Trophoblast cell (in vitro differentiated cells and primary cell): ENCODE results near the gene ZBTB34.
A peak's percentile ranks its signal among the peaks of the same experiment; 100 is the strongest.

Experiments
- DNase-seq, 2 donors: peaks; one replicate each; pipeline ENCODE4 v3.0.0-alpha.2; 2016
- H2AFZ ChIP-seq: 2 replicates; pipeline ENCODE4 v1.6.1; 2013; ENCODE audit warnings: low read length, moderate library complexity, mild to moderate bottlenecking; ENCODE audit not compliant: insufficient read depth, poor library complexity
- H2AK5ac ChIP-seq: 2 replicates; pipeline ENCODE4 v1.6.1; 2013; ENCODE audit warnings: mild to moderate bottlenecking, low read length
- H2BK120ac ChIP-seq: 2 replicates; pipeline ENCODE4 v1.6.1; 2013; ENCODE audit warnings: low read length, mild to moderate bottlenecking, moderate library complexity; ENCODE audit not compliant: insufficient read depth, poor library complexity
- H2BK12ac ChIP-seq: 2 replicates; pipeline ENCODE4 v1.6.1; 2013; ENCODE audit warnings: mild to moderate bottlenecking, low read length, moderate library complexity
- H2BK5ac ChIP-seq: 2 replicates; pipeline ENCODE4 v1.6.1; 2013; ENCODE audit warnings: low read length, low read depth, moderate library complexity, mild to moderate bottlenecking; ENCODE audit not compliant: poor library complexity
- H3K14ac ChIP-seq: 2 replicates; pipeline ENCODE4 v1.6.1; 2013; ENCODE audit warnings: mild to moderate bottlenecking, low read length
- H3K18ac ChIP-seq: 2 replicates; pipeline ENCODE4 v1.6.1; 2013; ENCODE audit warnings: mild to moderate bottlenecking, low read length
- H3K23ac ChIP-seq: 2 replicates; pipeline ENCODE4 v1.6.1; 2013; ENCODE audit warnings: low read length
- H3K27ac ChIP-seq: 2 replicates; pipeline ENCODE4 v1.5.1; 2013; ENCODE audit warnings: low read depth, mild to moderate bottlenecking, inconsistent platforms, low read length, moderate library complexity
- H3K27me3 ChIP-seq: 2 replicates; pipeline ENCODE4 v1.6.1; 2013; ENCODE audit warnings: inconsistent platforms, mild to moderate bottlenecking, low read length, moderate library complexity; ENCODE audit not compliant: insufficient read depth
- H3K36me3 ChIP-seq, 2 experiments: 1 replicate in 1 of 2; 2 replicates in 1 of 2; pipeline ENCODE4 v1.6.1; 2013; ENCODE audit warnings: low read length in 2 of 2, mild to moderate bottlenecking in 2 of 2, moderate library complexity in 1 of 2; ENCODE audit not compliant: insufficient read depth in 2 of 2, control insufficient read depth in 1 of 2
- H3K4ac ChIP-seq: 2 replicates; pipeline ENCODE4 v1.6.1; 2013; ENCODE audit warnings: low read depth, mild to moderate bottlenecking, low read length, moderate library complexity
- H3K4me1 ChIP-seq, 2 experiments: 1 replicate in 1 of 2; 2 replicates in 1 of 2; pipeline ENCODE4 v1.6.1; 2013; ENCODE audit warnings: low read length in 2 of 2, mild to moderate bottlenecking in 2 of 2, moderate library complexity in 1 of 2; ENCODE audit not compliant: insufficient read depth in 2 of 2, control insufficient read depth in 1 of 2
- H3K4me2 ChIP-seq: 2 replicates; pipeline ENCODE4 v1.6.1; 2013; ENCODE audit warnings: inconsistent platforms, mild to moderate bottlenecking, low read length, moderate library complexity
- H3K4me3 ChIP-seq: 2 replicates; pipeline ENCODE4 v1.5.1; 2013; ENCODE audit warnings: mild to moderate bottlenecking, low read depth, low read length, inconsistent platforms
- H3K79me1 ChIP-seq: one replicate; pipeline ENCODE4 v1.6.1; 2013; ENCODE audit warnings: low read length
- H3K79me2 ChIP-seq: 2 replicates; pipeline ENCODE4 v1.6.1; 2013; ENCODE audit warnings: low read length, mild to moderate bottlenecking; ENCODE audit not compliant: control insufficient read depth, insufficient read depth, poor library complexity
- H3K9ac ChIP-seq: 2 replicates; pipeline ENCODE4 v1.6.1; 2013; ENCODE audit warnings: mild to moderate bottlenecking, low read length
- H3K9me3 ChIP-seq: 2 replicates; pipeline ENCODE4 v1.6.1; 2013; ENCODE audit warnings: low read depth, mild to moderate bottlenecking, control low read depth, inconsistent platforms, low read length; ENCODE audit not compliant: insufficient read depth
- H4K12ac ChIP-seq: 2 replicates; pipeline ENCODE4 v1.6.1; 2013; ENCODE audit warnings: low read depth, mild to moderate bottlenecking, low read length, moderate library complexity
- H4K8ac ChIP-seq: 2 replicates; pipeline ENCODE4 v1.6.1; 2013; ENCODE audit warnings: low read depth, mild to moderate bottlenecking, low read length, moderate library complexity
- H4K91ac ChIP-seq: one replicate; pipeline ENCODE4 v1.6.1; 2013; ENCODE audit warnings: low read depth, mild to moderate bottlenecking, low read length, moderate library complexity
- WGBS: extraction: QIAGEN DNeasy Blood & Tissue Kit; methylation state at CpG from one replicate; pipeline ENCODE4 v1.1.7; 2013; ENCODE audit warnings: missing lambda C conversion rate; ENCODE audit not compliant: insufficient read length, insufficient coverage; ENCODE audit errors: extremely low coverage; 5-methylcytosine and 5-hydroxymethylcytosine counted together

The ZBTB34 gene

GRCh38 chr9:126849591-126850225, 10.7 kb upstream of the ZBTB34 start:
- no CpG with 5 or more reads among the region's 8 CpGs for WGBS
- H2BK12ac ChIP-seq, result no peak overlapping the region
- no peaks in the 10 kb centered on the region for H3K79me1 ChIP-seq
- H3K27ac ChIP-seq, result no peak overlapping the region
- no peak overlapping the region for H3K9ac ChIP-seq
- no peak overlapping the region for H4K12ac ChIP-seq
- H4K8ac ChIP-seq, result no peak overlapping the region
- no peak overlapping the region for H2BK5ac ChIP-seq
- no peak overlapping the region for H2AK5ac ChIP-seq
- no peak overlapping the region for H4K91ac ChIP-seq
- no peaks in the 10 kb centered on the region for H3K79me2 ChIP-seq
- no peak for DNase-seq
- no peak overlapping the region for H3K4me2 ChIP-seq
- H3K4me1 ChIP-seq, result peaks cover 0 to 2% of the 10 kb centered on the region in 2 experiments
- no peak overlapping the region for H3K18ac ChIP-seq
- no peak overlapping the region for H2BK120ac ChIP-seq
- no peak overlapping the region for H3K14ac ChIP-seq
- H3K9me3 ChIP-seq, result peaks cover 2% of the 10 kb centered on the region
- H2AFZ ChIP-seq, result no peak overlapping the region
- no peak overlapping the region for H3K23ac ChIP-seq
- H3K27me3 ChIP-seq, result no peaks in the 10 kb centered on the region
- no peak overlapping the region for H3K4ac ChIP-seq
- H3K4me3 ChIP-seq, result no peak overlapping the region
- no peaks in the 10 kb centered on the region for H3K36me3 ChIP-seq

GRCh38 chr9:126851286-126851880, 9.1 kb upstream of the ZBTB34 start:
- Histone ChIP-seq H2BK120ac (no peak overlapping the region), H3K4ac (no peak overlapping the region), H2BK5ac (no peak overlapping the region), H3K4me3 (no peak overlapping the region), H2AFZ (no peak overlapping the region), H3K9me3 (peaks cover 2% of the 10 kb centered on the region), H3K14ac (no peak overlapping the region), H4K8ac (no peak overlapping the region), H3K9ac (no peak overlapping the region), H3K79me1 (no peaks in the 10 kb centered on the region), H3K23ac (no peak overlapping the region), H3K36me3 (no peaks in the 10 kb centered on the region), H3K4me1 (peaks cover 0 to 2% of the 10 kb centered on the region in 2 experiments), H3K18ac (no peak overlapping the region), H2BK12ac (no peak overlapping the region), H3K4me2 (no peak overlapping the region), H3K27ac (no peak overlapping the region), H3K27me3 (no peaks in the 10 kb centered on the region), H3K79me2 (no peaks in the 10 kb centered on the region), H4K12ac (no peak overlapping the region), H2AK5ac (no peak overlapping the region), H4K91ac (no peak overlapping the region)
- no CpG with 5 or more reads among the region's 6 CpGs for WGBS
- no peak for DNase-seq

- H3K14ac ChIP-seq, result no peak overlapping the region
- no peak overlapping the region for H3K27ac ChIP-seq
- H3K4me1 ChIP-seq, result peaks cover 0 to 2% of the 10 kb centered on the region in 2 experiments
- no peak overlapping the region for H4K8ac ChIP-seq
- H2BK5ac ChIP-seq, result no peak overlapping the region
- H3K36me3 ChIP-seq, result no peaks in the 10 kb centered on the region
- H3K23ac ChIP-seq, result no peak overlapping the region
- no CpG with 5 or more reads among the region's 3 CpGs for WGBS
- no peak overlapping the region for H4K12ac ChIP-seq
- peaks cover 2% of the 10 kb centered on the region for H3K9me3 ChIP-seq
- no peaks in the 10 kb centered on the region for H3K27me3 ChIP-seq
- H3K4me2 ChIP-seq, result no peak overlapping the region
- no peaks in the 10 kb centered on the region for H3K79me1 ChIP-seq
- H3K9ac ChIP-seq, result no peak overlapping the region
- H3K79me2 ChIP-seq, result no peaks in the 10 kb centered on the region
- H3K4me3 ChIP-seq, result no peak overlapping the region
- H2AFZ ChIP-seq, result no peak overlapping the region
- H3K4ac ChIP-seq, result no peak overlapping the region
- DNase-seq, result no peak
- H2BK12ac ChIP-seq, result no peak overlapping the region
- H2AK5ac ChIP-seq, result no peak overlapping the region
- H3K18ac ChIP-seq, result no peak overlapping the region
- H4K91ac ChIP-seq, result no peak overlapping the region
- no peak overlapping the region for H2BK120ac ChIP-seq
These were observed 8.3 kb upstream of the ZBTB34 start for GRCh38 chr9:126852086-126852688.

- Histone ChIP-seq H3K4me3 (no peak overlapping the region), H3K79me2 (no peaks in the 10 kb centered on the region), H2AFZ (no peak overlapping the region), H3K18ac (no peak overlapping the region), H4K91ac (no peak overlapping the region), H3K4ac (no peak overlapping the region), H4K12ac (no peak overlapping the region), H2BK12ac (no peak overlapping the region), H2AK5ac (no peak overlapping the region), H3K14ac (no peak overlapping the region), H3K36me3 (no peaks in the 10 kb centered on the region), H4K8ac (no peak overlapping the region), H2BK5ac (no peak overlapping the region), H3K4me1 (peaks cover 0 to 2% of the 10 kb centered on the region in 2 experiments), H3K9ac (no peak overlapping the region), H2BK120ac (no peak overlapping the region), H3K9me3 (no peaks in the 10 kb centered on the region), H3K23ac (no peak overlapping the region), H3K4me2 (no peak overlapping the region), H3K27me3 (no peaks in the 10 kb centered on the region), H3K79me1 (no peaks in the 10 kb centered on the region), H3K27ac (no peak overlapping the region)
- no CpG with 5 or more reads among the region's 5 CpGs for WGBS
- peak; percentile 80 to 82 for DNase-seq
These were observed 6.8 kb upstream of the ZBTB34 start for GRCh38 chr9:126853667-126854066.
